NCI-H748 (cell line): Measurements from ENCODE around the gene RUSF1.
"Not testable (repeated sequence)": the region's sequence is repeated elsewhere in the genome, so short reads cannot be mapped to it uniquely, and the experiment has no call there.

Experiments used
- DNase-seq: peaks from one replicate; lab custom pipeline; 2025; ENCODE audit not compliant: unreplicated experiment; lab: John Stamatoyannopoulos, UW

Gene RUSF1

GRCh38 chr16:31455601-31456314, 52.4 kb downstream of the RUSF1 start:
- no peak for DNase-seq

- no peak for DNase-seq
These were observed 54.7 kb downstream of the RUSF1 start for GRCh38 chr16:31453255-31454204.

- no peak for DNase-seq
These were observed 55.5 kb downstream of the RUSF1 start for GRCh38 chr16:31452631-31453106.

GRCh38 chr16:31451681-31452351, 56.4 kb downstream of the RUSF1 start:
- peak; percentile 43 for DNase-seq

- DNase-seq = no peak
These were observed 57.0 kb downstream of the RUSF1 start for GRCh38 chr16:31451201-31451600.

- not testable (repeated sequence) for DNase-seq
These were observed 62.3 kb downstream of the RUSF1 start for GRCh38 chr16:31445931-31446330.

GRCh38 chr16:31441956-31442355, 66.2 kb downstream of the RUSF1 start:
- no peak for DNase-seq

GRCh38 chr16:31440516-31441184, 67.5 kb downstream of the RUSF1 start:
- no peak for DNase-seq

GRCh38 chr16:31439519-31439918, 68.7 kb downstream of the RUSF1 start:
- DNase-seq = no peak
